ENCODE results near the gene PLN.

PLN gene

GRCh38 chr6:118511930-118512715 lies 36.0 kb upstream of the PLN start:
- H3K4me1 ChIP-seq (ENCODE audit: control insufficient read depth, insufficient read depth, low read length), result no peaks in the 10 kb centered on the region
- no peak overlapping the region for H3K4me3 ChIP-seq (ENCODE audit: insufficient read depth, low read depth, low read length)
- WGBS, 2 experiments, result 92% methylated on average over 4 of the region's 4 CpGs
- H3K27me3 ChIP-seq (ENCODE audit: control insufficient read depth, insufficient read depth, low read length, poor library complexity, severe bottlenecking), result no peaks in the 10 kb centered on the region
- H3K27ac ChIP-seq (ENCODE audit: insufficient read depth, low read depth, low read length, poor library complexity, severe bottlenecking), result no peak overlapping the region
- H3K9me3 ChIP-seq (ENCODE audit: control insufficient read depth, low read length), result no peaks in the 10 kb centered on the region
- no peaks in the 10 kb centered on the region for H3K36me3 ChIP-seq (ENCODE audit: control insufficient read depth, insufficient read depth, low read length)

GRCh38 chr6:118514689-118515088 lies 33.4 kb upstream of the PLN start:
- H3K4me1 ChIP-seq (ENCODE audit: control insufficient read depth, insufficient read depth, low read length), result no peaks in the 10 kb centered on the region
- H3K9me3 ChIP-seq (ENCODE audit: control insufficient read depth, low read length), result no peaks in the 10 kb centered on the region
- H3K27me3 ChIP-seq (ENCODE audit: control insufficient read depth, insufficient read depth, low read length, poor library complexity, severe bottlenecking), result no peaks in the 10 kb centered on the region
- H3K27ac ChIP-seq (ENCODE audit: insufficient read depth, low read depth, low read length, poor library complexity, severe bottlenecking), result no peak overlapping the region
- no peaks in the 10 kb centered on the region for H3K36me3 ChIP-seq (ENCODE audit: control insufficient read depth, insufficient read depth, low read length)
- no peak overlapping the region for H3K4me3 ChIP-seq (ENCODE audit: insufficient read depth, low read depth, low read length)
- WGBS, 2 experiments, result 89 to 97% methylated on average over 3 of the region's 3 CpGs

GRCh38 chr6:118522422-118522821 lies 25.7 kb upstream of the PLN start:
- WGBS, 2 experiments, result 92 to 97% methylated on average over 4 of the region's 4 CpGs

GRCh38 chr6:118523216-118523615 lies 24.9 kb upstream of the PLN start:
- Histone ChIP-seq H3K27me3 (ENCODE audit: control insufficient read depth, insufficient read depth, low read length, poor library complexity, severe bottlenecking) (no peaks in the 10 kb centered on the region), H3K36me3 (ENCODE audit: control insufficient read depth, insufficient read depth, low read length) (no peaks in the 10 kb centered on the region), H3K4me3 (ENCODE audit: insufficient read depth, low read depth, low read length) (no peak overlapping the region), H3K9me3 (ENCODE audit: control insufficient read depth, low read length) (no peaks in the 10 kb centered on the region), H3K4me1 (ENCODE audit: control insufficient read depth, insufficient read depth, low read length) (no peaks in the 10 kb centered on the region), H3K27ac (ENCODE audit: insufficient read depth, low read depth, low read length, poor library complexity, severe bottlenecking) (no peak overlapping the region)
- WGBS, 2 experiments, result 93 to 95% methylated on average over 5 of the region's 5 CpGs

More at GRCh38 chr6:118522422-118522821, 25.7 kb upstream of the PLN start:
- no peaks in the 10 kb centered on the region for H3K9me3 ChIP-seq (ENCODE audit: control insufficient read depth, low read length)
- H3K4me3 ChIP-seq (ENCODE audit: insufficient read depth, low read depth, low read length), result no peak overlapping the region
- no peaks in the 10 kb centered on the region for H3K4me1 ChIP-seq (ENCODE audit: control insufficient read depth, insufficient read depth, low read length)
- no peak overlapping the region for H3K27ac ChIP-seq (ENCODE audit: insufficient read depth, low read depth, low read length, poor library complexity, severe bottlenecking)
- no peaks in the 10 kb centered on the region for H3K27me3 ChIP-seq (ENCODE audit: control insufficient read depth, insufficient read depth, low read length, poor library complexity, severe bottlenecking)
- no peaks in the 10 kb centered on the region for H3K36me3 ChIP-seq (ENCODE audit: control insufficient read depth, insufficient read depth, low read length)

- no peaks in the 10 kb centered on the region for H3K9me3 ChIP-seq (ENCODE audit: control insufficient read depth, low read length)
Observed at GRCh38 chr6:118524686-118525085, 23.4 kb upstream of the PLN start.

GRCh38 chr6:118525913-118526780 lies 21.9 kb upstream of the PLN start:
- no peak overlapping the region for H3K4me3 ChIP-seq (ENCODE audit: insufficient read depth, low read depth, low read length)
- no peaks in the 10 kb centered on the region for H3K27me3 ChIP-seq (ENCODE audit: control insufficient read depth, insufficient read depth, low read length, poor library complexity, severe bottlenecking)
- 86 to 97% methylated on average over 4 of the region's 4 CpGs for WGBS, 2 experiments
- no peaks in the 10 kb centered on the region for H3K36me3 ChIP-seq (ENCODE audit: control insufficient read depth, insufficient read depth, low read length)
- H3K9me3 ChIP-seq (ENCODE audit: control insufficient read depth, low read length), result no peaks in the 10 kb centered on the region
- no peak overlapping the region for H3K27ac ChIP-seq (ENCODE audit: insufficient read depth, low read depth, low read length, poor library complexity, severe bottlenecking)
- H3K4me1 ChIP-seq (ENCODE audit: control insufficient read depth, insufficient read depth, low read length), result no peaks in the 10 kb centered on the region

More at GRCh38 chr6:118524686-118525085, 23.4 kb upstream of the PLN start:
- Histone ChIP-seq H3K4me1 (ENCODE audit: control insufficient read depth, insufficient read depth, low read length) (no peaks in the 10 kb centered on the region), H3K36me3 (ENCODE audit: control insufficient read depth, insufficient read depth, low read length) (no peaks in the 10 kb centered on the region), H3K27me3 (ENCODE audit: control insufficient read depth, insufficient read depth, low read length, poor library complexity, severe bottlenecking) (no peaks in the 10 kb centered on the region), H3K27ac (ENCODE audit: insufficient read depth, low read depth, low read length, poor library complexity, severe bottlenecking) (no peak overlapping the region), H3K4me3 (ENCODE audit: insufficient read depth, low read depth, low read length) (no peak overlapping the region)
- WGBS, 2 experiments, result 83% methylated on average over 2 of the region's 2 CpGs

- no peak overlapping the region for H3K27ac ChIP-seq (ENCODE audit: insufficient read depth, low read depth, low read length, poor library complexity, severe bottlenecking)
- WGBS, 2 experiments, result 78 to 100% methylated on average over 1 of the region's 1 CpG
- no peaks in the 10 kb centered on the region for H3K27me3 ChIP-seq (ENCODE audit: control insufficient read depth, insufficient read depth, low read length, poor library complexity, severe bottlenecking)
- no peaks in the 10 kb centered on the region for H3K4me1 ChIP-seq (ENCODE audit: control insufficient read depth, insufficient read depth, low read length)
- no peaks in the 10 kb centered on the region for H3K36me3 ChIP-seq (ENCODE audit: control insufficient read depth, insufficient read depth, low read length)
- no peaks in the 10 kb centered on the region for H3K9me3 ChIP-seq (ENCODE audit: control insufficient read depth, low read length)
- H3K4me3 ChIP-seq (ENCODE audit: insufficient read depth, low read depth, low read length), result no peak overlapping the region
Observed at GRCh38 chr6:118528129-118528528, 20.0 kb upstream of the PLN start.

- H3K36me3 ChIP-seq (ENCODE audit: control insufficient read depth, insufficient read depth, low read length), result no peaks in the 10 kb centered on the region
Observed at GRCh38 chr6:118529756-118530155, 18.3 kb upstream of the PLN start.

GRCh38 chr6:118530942-118531341 lies 17.2 kb upstream of the PLN start:
- no peaks in the 10 kb centered on the region for H3K4me1 ChIP-seq (ENCODE audit: control insufficient read depth, insufficient read depth, low read length)
- H3K27me3 ChIP-seq (ENCODE audit: control insufficient read depth, insufficient read depth, low read length, poor library complexity, severe bottlenecking), result no peaks in the 10 kb centered on the region
- no peak overlapping the region for H3K27ac ChIP-seq (ENCODE audit: insufficient read depth, low read depth, low read length, poor library complexity, severe bottlenecking)
- H3K4me3 ChIP-seq (ENCODE audit: insufficient read depth, low read depth, low read length), result no peak overlapping the region
- H3K9me3 ChIP-seq (ENCODE audit: control insufficient read depth, low read length), result no peaks in the 10 kb centered on the region
- no peaks in the 10 kb centered on the region for H3K36me3 ChIP-seq (ENCODE audit: control insufficient read depth, insufficient read depth, low read length)
- WGBS, 2 experiments, result 88 to 100% methylated on average over 2 of the region's 2 CpGs

More at GRCh38 chr6:118529756-118530155, 18.3 kb upstream of the PLN start:
- 100% methylated on average over 1 of the region's 2 CpGs; no CpG with 5 or more reads in 1 of the 2 experiments for WGBS, 2 experiments
- H3K4me1 ChIP-seq (ENCODE audit: control insufficient read depth, insufficient read depth, low read length), result no peaks in the 10 kb centered on the region
- H3K27ac ChIP-seq (ENCODE audit: insufficient read depth, low read depth, low read length, poor library complexity, severe bottlenecking), result no peak overlapping the region
- H3K27me3 ChIP-seq (ENCODE audit: control insufficient read depth, insufficient read depth, low read length, poor library complexity, severe bottlenecking), result no peaks in the 10 kb centered on the region
- no peaks in the 10 kb centered on the region for H3K9me3 ChIP-seq (ENCODE audit: control insufficient read depth, low read length)
- H3K4me3 ChIP-seq (ENCODE audit: insufficient read depth, low read depth, low read length), result no peak overlapping the region

- no peaks in the 10 kb centered on the region for H3K36me3 ChIP-seq (ENCODE audit: control insufficient read depth, insufficient read depth, low read length)
- H3K27me3 ChIP-seq (ENCODE audit: control insufficient read depth, insufficient read depth, low read length, poor library complexity, severe bottlenecking), result no peaks in the 10 kb centered on the region
- no peak overlapping the region for H3K27ac ChIP-seq (ENCODE audit: insufficient read depth, low read depth, low read length, poor library complexity, severe bottlenecking)
- no peaks in the 10 kb centered on the region for H3K4me1 ChIP-seq (ENCODE audit: control insufficient read depth, insufficient read depth, low read length)
- H3K9me3 ChIP-seq (ENCODE audit: control insufficient read depth, low read length), result no peaks in the 10 kb centered on the region
- WGBS, 2 experiments, result 97% methylated on average over 4 of the region's 6 CpGs
- H3K4me3 ChIP-seq (ENCODE audit: insufficient read depth, low read depth, low read length), result no peak overlapping the region
Observed at GRCh38 chr6:118535176-118535844, 12.8 kb upstream of the PLN start.

Measured in ectodermal cell (in vitro differentiated cells).